Colon (tissue), 2 donors: Measurements from ENCODE around the gene DMKN.

Experiments used
- FAIRE-seq: peaks from 2 replicates; lab custom pipeline; 2012; peaks lifted over from hg19 to GRCh38; lab: Jason Lieb, UNC
- donor health status: control.
- donor health status: control.

DMKN gene

GRCh38 chr19:35524181-35524837 is 10.9 kb upstream of the DMKN start:
- no peak for FAIRE-seq

- no peak for FAIRE-seq
Observed at GRCh38 chr19:35522745-35523327, 9.4 kb upstream of the DMKN start.

- no peak for FAIRE-seq
Observed at GRCh38 chr19:35521124-35521743, 7.8 kb upstream of the DMKN start.

GRCh38 chr19:35519291-35519690 is 5.8 kb upstream of the DMKN start:
- no peak for FAIRE-seq

- FAIRE-seq = no peak
Observed at GRCh38 chr19:35518313-35518712, 4.9 kb upstream of the DMKN start.

GRCh38 chr19:35517342-35517741 is 3.9 kb upstream of the DMKN start:
- FAIRE-seq = no peak

GRCh38 chr19:35516310-35516709 is 2.9 kb upstream of the DMKN start:
- no peak for FAIRE-seq

GRCh38 chr19:35514282-35514809 is 897 bp upstream of the DMKN start:
- no peak for FAIRE-seq

GRCh38 chr19:35512831-35513627 is 420 bp downstream of the DMKN start:
- no peak for FAIRE-seq

- FAIRE-seq = no peak
Observed at GRCh38 chr19:35511337-35511736, 2.1 kb downstream of the DMKN start.

GRCh38 chr19:35510626-35510964 is 2.9 kb downstream of the DMKN start:
- FAIRE-seq = no peak

GRCh38 chr19:35509861-35510625 is 3.4 kb downstream of the DMKN start:
- FAIRE-seq = no peak

GRCh38 chr19:35509018-35509652 is 4.3 kb downstream of the DMKN start:
- FAIRE-seq = no peak

GRCh38 chr19:35508129-35508528 is 5.3 kb downstream of the DMKN start:
- no peak for FAIRE-seq

GRCh38 chr19:35507561-35507960 is 5.9 kb downstream of the DMKN start:
- FAIRE-seq = no peak

GRCh38 chr19:35506011-35506410 is 7.4 kb downstream of the DMKN start:
- no peak for FAIRE-seq

GRCh38 chr19:35502751-35503150 is 10.7 kb downstream of the DMKN start:
- no peak for FAIRE-seq

- no peak for FAIRE-seq
Observed at GRCh38 chr19:35501684-35502083, 11.8 kb downstream of the DMKN start.

- FAIRE-seq = no peak
Observed at GRCh38 chr19:35500611-35501010, 12.8 kb downstream of the DMKN start.

GRCh38 chr19:35498984-35499527 is 14.4 kb downstream of the DMKN start:
- FAIRE-seq = no peak

- FAIRE-seq = no peak
Observed at GRCh38 chr19:35498220-35498619, 15.2 kb downstream of the DMKN start.
